Measurements from ENCODE around the gene MANBA. TPM values are rescaled to one million over a fixed set of nuclear protein-coding genes. Genes with fewer than 3 reads are reported as not detected.

Gene MANBA
- total and polyA plus RNA-seq, 2 of the 13 experiments (the other 11 are each of a cell fraction or from before 2014, with no cell fraction given): 11.7 to 33.3 TPM

DNA sequence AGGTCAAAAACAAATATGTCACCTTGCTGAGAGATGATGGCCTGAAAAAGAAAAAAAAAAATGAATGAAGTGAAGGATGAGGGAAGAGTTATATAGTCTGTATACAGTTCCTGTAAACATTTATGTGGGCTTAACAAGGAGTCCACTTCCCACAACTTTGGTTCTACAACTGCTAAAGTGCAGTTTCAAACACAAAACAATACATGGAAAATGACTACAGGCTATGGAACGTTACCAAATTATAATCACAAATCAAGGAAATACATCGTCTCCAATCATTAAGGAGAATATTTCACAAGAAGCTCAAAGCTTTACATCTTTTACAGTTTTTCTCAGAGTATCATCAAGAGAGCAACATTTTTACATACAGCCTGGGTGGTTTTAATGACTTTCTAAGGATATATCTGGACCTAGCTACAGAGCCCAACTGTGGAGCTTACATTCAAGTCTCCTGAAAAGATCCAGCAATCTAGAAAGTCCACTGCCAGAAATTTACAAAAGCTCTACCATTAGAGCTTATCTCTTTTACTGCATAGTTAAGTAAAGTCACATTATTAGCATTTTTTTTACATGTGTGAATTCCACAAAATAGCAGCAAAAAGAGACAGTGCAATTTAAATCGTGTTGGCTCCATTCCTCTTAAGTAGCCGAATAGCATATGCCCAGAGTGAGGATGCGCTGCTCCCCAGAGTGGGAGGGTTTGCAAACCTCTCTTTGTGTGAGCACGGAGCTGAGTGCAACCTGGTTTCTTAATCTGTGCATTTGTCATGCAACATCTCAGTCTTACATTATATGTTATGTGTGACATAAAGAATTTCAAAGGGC, 128.3 kb downstream of the MANBA start:
- no TSS peak for BruUV-seq (replicated peaks)
- in situ Hi-C loops (cut with HindIII; ENCODE audit: extremely low pct_ligation_motif_present, low pct_unique_long_range_greater_than_20kb): no loop called here
- CTCF ChIA-PET (ENCODE audit: low intra/inter-chr PET ratio, low total read pairs): no interaction called here
- POLR2A ChIA-PET: interaction anchor here (0.9 kb wide), 1 partner anchor 9 kb away, joined by 3 read pairs; no protein-coding TSS in a partner anchor
- ATAC-seq (no peak), FAIRE-seq (no peak), DNase-seq (ENCODE audit: low spot score) (no peak)
- Histone ChIP-seq H3K9me3 (ENCODE audit: low read length) (no peaks in the 10 kb centered on the region), H3K27ac (ENCODE audit: extremely low read length, insufficient read depth, low read length) (no peak overlapping the region), H3K4me1 (ENCODE audit: insufficient read depth, low read length) (peaks cover 10% of the 10 kb centered on the region), H2AFZ (ENCODE audit: low read length) (no peak overlapping the region), H3K4me2 (ENCODE audit: low read depth, low read length) (no peak overlapping the region), H3K9ac (ENCODE audit: insufficient read depth, low read depth, low read length) (no peak overlapping the region), H3K4me3 (replicated peaks in 1 of 3; ENCODE audit: insufficient read depth in 1 of 3, low read depth in 2 of 3, low read length in 3 of 3) (no peak overlapping the region), H3K27me3 (ENCODE audit: control insufficient read depth in 1 of 2, insufficient read depth in 2 of 2, low read length in 2 of 2) (no peaks in the 10 kb centered on the region), H3K79me2 (ENCODE audit: insufficient read depth, low read length) (no peaks in the 10 kb centered on the region), H4K20me1 (ENCODE audit: insufficient read depth, low read length) (no peaks in the 10 kb centered on the region), H3K36me3 (replicated peaks in 1 of 2; ENCODE audit: control insufficient read depth in 1 of 2, insufficient read depth in 2 of 2, low read length in 2 of 2) (peaks cover 1 to 17% of the 10 kb centered on the region in 2 experiments; a peak in 3 of 5 replicates)
- intact Hi-C loops (cut with micrococcal nuclease; ENCODE audit: unreplicated experiment): no loop called here
- 65% methylated on average over 6 of the region's 6 CpGs for WGBS (ENCODE audit: low lambda C conversion rate)
- TF ChIP-seq, protein P1, sequence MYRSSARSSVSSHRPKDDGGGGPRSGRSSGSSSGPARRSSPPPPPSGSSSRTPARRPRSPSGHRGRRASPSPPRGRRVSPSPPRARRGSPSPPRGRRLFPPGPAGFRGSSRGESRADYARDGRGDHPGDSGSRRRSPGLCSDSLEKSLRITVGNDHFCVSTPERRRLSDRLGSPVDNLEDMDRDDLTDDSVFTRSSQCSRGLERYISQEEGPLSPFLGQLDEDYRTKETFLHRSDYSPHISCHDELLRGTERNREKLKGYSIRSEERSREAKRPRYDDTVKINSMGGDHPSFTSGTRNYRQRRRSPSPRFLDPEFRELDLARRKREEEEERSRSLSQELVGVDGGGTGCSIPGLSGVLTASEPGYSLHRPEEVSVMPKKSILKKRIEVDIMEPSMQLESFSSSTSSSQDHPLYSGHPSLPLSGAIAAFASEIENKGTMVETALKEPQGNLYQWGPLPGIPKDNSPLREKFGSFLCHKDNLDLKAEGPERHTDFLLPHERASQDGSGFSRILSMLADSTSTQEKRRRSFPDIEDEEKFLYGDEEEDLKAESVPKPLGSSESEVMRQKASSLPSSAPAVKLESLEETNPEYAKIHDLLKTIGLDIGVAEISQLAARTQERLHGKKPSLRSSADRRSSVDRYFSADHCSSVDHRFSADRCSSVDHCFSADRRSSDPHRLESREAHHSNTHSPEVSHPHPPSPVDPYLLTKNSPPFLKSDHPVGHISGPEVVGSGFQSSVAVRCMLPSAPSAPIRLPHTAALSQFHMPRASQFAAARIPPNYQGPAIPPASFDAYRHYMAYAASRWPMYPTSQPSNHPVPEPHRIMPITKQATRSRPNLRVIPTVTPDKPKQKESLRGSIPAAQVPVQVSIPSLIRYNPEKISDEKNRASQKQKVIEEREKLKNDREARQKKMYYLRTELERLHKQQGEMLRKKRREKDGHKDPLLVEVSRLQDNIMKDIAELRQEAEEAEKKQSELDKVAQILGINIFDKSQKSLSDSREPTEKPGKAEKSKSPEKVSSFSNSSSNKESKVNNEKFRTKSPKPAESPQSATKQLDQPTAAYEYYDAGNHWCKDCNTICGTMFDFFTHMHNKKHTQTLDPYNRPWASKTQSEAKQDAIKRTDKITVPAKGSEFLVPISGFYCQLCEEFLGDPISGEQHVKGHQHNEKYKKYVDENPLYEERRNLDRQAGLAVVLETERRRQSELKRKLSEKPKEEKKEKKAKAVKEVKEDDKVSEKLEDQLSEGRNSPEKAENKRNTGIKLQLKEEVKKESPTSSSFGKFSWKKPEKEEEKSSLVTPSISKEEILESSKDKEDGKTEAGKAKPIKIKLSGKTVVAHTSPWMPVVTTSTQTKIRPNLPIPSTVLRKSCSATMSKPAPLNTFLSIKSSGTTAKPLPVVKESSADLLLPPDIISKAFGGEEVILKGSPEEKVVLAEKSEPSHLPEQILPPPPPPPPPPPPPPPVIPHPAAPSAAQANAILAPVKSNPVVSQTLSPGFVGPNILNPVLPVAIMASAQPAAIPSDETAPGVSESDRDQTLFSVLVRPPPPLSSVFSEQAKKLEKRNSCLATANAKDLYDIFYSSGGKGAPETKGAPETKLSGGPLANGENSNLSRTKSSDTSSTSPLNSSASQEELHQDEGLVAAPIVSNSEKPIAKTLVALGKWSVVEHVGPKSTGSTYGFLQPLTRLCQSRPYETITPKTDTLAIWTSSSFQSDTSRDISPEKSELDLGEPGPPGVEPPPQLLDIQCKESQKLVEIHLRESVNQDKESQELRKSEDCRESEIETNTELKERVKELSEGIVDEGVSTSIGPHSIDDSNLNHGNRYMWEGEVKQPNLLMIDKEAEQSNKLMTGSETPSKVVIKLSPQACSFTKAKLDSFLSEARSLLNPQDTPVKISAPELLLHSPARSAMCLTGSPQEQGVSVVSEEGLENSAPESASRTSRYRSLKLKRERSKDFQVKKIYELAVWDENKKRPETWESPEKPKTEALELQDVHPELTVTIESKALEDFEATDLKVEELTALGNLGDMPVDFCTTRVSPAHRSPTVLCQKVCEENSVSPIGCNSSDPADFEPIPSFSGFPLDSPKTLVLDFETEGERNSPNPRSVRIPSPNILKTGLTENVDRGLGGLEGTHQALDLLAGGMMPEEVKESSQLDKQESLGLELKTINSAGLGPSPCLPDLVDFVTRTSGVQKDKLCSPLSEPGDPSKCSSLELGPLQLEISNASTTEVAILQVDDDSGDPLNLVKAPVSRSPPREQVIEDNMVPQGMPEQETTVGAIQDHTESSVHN (CRISPR knock-in tag; IDR thresholded peaks at IDR 0.05): no peak
- no peak for TF ChIP-seq ZNF564 (CRISPR knock-in tag; IDR thresholded peaks at IDR 0.05)
- no peak for TF ChIP-seq CREB1 (IDR thresholded peaks at IDR 0.05)
- no peak for TF ChIP-seq CREB1 (CRISPR knock-in tag; IDR thresholded peaks at IDR 0.05)
- no peak for TF ChIP-seq ZNF260 (CRISPR knock-in tag; IDR thresholded peaks at IDR 0.05; ENCODE audit: borderline replicate concordance, low read depth)
- TF ChIP-seq ZZZ3 (CRISPR knock-in tag; IDR thresholded peaks at IDR 0.05; ENCODE audit: borderline replicate concordance): no peak
- no peak for TF ChIP-seq MAFG (CRISPR knock-in tag; IDR thresholded peaks at IDR 0.05)
- no peak for TF ChIP-seq MATR3 (CRISPR knock-in tag; IDR thresholded peaks at IDR 0.05)
- TF ChIP-seq, protein P2, sequence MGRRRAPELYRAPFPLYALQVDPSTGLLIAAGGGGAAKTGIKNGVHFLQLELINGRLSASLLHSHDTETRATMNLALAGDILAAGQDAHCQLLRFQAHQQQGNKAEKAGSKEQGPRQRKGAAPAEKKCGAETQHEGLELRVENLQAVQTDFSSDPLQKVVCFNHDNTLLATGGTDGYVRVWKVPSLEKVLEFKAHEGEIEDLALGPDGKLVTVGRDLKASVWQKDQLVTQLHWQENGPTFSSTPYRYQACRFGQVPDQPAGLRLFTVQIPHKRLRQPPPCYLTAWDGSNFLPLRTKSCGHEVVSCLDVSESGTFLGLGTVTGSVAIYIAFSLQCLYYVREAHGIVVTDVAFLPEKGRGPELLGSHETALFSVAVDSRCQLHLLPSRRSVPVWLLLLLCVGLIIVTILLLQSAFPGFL (CRISPR knock-in tag; IDR thresholded peaks at IDR 0.05): no peak
- TF ChIP-seq, protein P3, sequence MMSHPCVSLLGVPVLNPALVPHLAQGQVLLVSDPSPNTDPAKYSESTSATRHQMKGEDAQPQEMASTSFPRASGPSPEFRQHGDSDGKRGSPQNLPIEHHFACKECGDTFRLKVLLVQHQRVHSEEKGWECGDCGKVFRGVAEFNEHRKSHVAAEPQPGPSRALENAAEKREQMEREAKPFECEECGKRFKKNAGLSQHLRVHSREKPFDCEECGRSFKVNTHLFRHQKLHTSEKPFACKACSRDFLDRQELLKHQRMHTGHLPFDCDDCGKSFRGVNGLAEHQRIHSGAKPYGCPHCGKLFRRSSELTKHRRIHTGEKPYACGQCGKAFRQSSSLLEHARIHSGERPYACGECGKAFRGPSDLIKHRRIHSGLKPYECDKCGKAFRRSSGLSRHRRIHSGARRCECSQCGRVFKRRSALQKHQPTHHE (CRISPR knock-in tag; IDR thresholded peaks at IDR 0.05; ENCODE audit: borderline replicate concordance): no peak
